ENCODE measurements around the gene MRFAP1.
"Not testable (repeated sequence)": the region's sequence is repeated elsewhere in the genome, so short reads cannot be mapped to it uniquely, and the experiment has no call there.

Gene MRFAP1

DNA sequence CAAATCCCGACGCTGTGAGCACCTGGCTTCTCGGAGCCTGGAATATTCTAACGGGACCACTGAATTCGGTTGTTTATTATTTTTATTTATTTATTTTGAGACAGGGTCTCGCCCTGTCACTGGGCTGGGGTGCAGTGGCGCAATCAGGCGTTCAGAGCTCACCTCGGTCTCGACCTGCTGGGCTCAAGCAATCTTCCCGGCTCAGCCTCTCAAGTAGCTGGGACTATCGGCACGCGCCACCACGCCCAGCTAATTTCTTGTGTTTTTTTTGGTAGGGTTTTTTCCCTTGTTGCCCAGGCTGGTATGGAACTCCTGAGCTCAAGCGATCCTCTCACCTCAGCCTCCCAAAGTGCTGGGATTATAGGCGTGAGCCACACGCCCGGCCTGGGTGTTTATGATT, 31.6 kb downstream of the MRFAP1 start:
- DNase-seq, result no peak

GRCh38 chr4:6672541-6673190, 32.2 kb downstream of the MRFAP1 start:
- not testable (repeated sequence) for DNase-seq

DNA sequence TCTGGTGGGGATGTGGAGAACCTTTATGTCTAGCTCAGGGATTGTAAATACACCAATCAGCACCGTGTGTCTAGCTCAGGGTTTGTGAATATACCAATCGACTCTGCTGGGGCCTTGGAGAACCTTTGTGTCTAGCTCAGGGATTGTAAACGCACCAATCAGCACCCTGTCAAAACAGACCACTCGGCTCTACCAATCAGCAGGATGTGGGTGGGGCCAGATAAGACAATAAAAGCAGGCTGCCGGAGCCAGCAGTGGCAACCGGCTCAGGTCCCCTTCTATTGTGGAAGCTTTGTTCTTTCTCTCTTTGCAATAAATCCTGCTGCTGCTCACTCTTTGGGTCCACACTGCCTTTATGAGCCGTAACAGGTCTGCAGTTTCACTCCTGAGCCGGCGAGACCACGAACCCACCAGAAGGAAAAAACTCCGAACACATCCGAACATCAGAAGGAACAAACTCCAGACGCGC, 32.7 kb downstream of the MRFAP1 start:
- DNase-seq, result not testable (repeated sequence)

GRCh38 chr4:6673660-6674499, 33.4 kb downstream of the MRFAP1 start:
- DNase-seq, result peak; percentile 95

DNA sequence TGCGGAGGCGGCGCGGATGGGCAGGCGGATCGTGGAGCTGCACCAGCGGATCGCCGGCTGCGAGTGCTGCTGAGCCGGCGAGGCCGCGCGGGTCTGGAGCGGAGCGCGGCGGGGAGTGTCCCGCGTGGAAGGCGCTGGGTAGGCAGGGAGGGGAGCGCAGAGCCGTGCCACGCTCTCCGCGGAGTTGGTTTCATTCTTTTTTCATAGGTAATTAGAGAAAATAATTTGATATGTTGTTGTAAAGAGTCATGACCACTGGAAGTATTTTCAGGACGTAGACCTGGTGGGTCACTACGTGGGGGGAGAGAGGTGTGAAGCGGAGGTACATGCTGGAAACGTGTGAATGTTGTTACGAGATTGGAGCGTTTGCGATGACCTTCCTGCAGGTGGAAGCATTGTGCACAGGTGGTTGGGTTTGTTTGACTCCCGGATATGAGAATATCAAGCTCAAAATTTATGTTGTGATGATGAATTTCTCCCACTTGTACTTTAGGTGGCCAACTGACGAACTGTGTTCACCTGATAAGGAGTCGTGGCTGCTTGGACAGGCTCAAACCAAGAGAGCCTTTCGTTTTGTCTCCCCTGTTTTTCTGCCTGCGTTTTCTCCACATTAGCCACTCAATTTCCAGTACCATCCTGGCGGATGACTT, 34.1 kb downstream of the MRFAP1 start:
- no peak for DNase-seq

GRCh38 chr4:6676722-6677558, 36.5 kb downstream of the MRFAP1 start:
- DNase-seq, result no peak

GRCh38 chr4:6680372-6681034, 40.0 kb downstream of the MRFAP1 start:
- no peak for DNase-seq

DNA sequence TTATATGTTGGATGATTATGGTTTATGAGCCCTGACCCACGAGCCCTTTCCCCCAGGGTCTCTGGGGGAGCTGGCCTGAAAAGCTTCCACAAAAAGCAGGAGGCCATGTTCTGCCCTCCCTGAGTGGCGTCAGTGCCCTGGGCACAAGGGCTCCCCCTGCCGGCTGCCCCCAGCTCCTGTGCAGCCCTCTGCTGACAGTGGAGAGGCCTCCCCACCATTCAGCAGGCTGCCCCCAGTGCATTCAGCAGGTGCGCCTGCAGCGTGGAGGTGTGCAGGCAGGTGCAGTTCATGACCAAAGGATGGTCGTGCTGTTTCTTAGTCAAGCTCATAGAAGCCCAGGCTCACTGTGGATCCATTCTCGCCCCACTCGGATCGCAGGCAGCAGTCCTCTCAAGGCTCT, 40.7 kb downstream of the MRFAP1 start:
- DNase-seq, result no peak

DNA sequence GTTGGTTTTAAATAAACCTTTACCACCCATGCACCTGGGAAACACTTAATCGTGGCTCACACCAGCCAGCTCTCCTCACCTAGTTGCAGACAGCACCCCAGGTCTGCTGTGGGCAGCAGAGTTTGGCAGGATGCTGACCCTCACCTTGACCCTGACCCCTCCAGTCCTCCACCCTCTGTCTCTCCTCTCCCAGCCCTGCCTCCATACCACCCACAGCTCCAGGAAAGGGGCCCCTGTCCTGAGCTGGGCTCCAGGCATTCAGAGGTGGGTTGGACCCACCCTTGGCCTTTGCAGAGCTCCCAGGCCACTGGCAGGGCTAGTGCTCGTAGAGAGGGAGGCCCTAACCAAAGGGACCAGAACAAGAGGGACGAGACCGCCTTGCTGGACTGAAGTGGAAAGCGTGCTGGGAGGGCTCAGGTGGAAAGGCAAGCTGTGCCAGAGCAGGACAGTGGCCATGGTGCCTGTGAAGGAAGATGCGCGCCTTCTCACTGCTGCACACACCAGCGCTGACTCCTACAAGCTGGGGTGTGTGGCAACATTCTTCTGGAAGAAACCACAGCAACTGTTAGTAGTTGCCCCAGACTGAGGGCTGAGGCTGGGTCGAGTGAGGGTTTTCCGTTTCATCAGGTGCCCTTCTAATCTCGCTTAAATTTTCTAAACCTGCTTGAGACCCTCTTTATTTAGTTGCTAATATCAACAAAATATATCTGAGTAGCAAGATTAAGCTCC, 42.5 kb downstream of the MRFAP1 start:
- no peak for DNase-seq

DNA sequence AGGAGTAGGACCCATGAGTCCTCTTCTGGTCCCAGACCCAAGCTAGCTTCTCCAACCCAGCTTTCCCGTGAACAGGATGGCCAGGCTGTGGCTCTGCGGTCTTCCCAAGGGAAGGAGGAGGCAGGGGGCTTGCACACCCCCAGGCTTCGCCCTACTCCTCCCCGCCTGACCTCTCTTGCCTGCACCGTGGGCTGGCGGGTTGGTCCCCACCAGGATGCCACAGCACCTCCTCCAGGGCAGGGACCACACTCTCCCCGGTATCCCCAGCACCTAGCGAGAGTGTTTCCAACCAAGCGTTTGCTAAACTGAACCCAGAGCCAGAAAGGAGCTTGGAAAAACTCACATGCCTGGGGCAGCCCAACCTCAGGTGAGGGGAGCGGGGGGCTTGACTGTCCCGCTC, 44.2 kb downstream of the MRFAP1 start:
- no peak for DNase-seq

DNA sequence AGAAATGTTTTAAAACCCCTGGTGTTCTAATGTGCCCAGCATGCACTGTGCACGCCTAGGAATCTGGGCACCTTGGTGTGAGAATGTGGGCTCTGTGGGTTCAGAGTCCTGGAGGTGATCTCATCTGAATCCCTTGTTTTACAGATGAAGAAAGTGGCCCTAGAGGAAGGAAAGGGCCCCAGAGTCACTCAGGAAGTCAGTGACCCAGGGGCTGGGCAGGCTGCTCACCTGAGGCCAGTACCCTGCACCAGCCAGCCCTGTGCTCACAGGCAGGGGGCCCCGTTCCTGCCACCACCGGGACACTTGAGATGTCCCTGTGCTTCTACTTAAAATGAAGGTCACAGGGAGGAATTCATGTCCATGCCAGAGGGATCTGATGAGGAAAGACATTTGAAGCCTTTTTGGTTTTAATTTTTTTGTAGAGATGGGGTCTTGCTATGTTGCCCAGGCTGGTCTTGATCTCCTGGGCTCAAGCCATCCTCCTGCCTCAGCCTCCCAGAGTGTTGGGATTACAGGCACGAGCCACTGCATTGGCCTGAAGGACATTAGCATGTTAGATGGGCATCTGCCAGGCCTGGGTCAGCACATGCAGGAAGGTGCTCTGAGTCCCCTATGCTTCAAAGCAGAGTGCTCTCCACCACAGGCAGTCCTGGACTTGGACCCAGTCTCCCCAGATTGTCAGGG, 45.8 kb downstream of the MRFAP1 start:
- DNase-seq, result peak; percentile 35

- DNase-seq, result no peak
Observed at GRCh38 chr4:6687947-6688878, 47.7 kb downstream of the MRFAP1 start.

DNA sequence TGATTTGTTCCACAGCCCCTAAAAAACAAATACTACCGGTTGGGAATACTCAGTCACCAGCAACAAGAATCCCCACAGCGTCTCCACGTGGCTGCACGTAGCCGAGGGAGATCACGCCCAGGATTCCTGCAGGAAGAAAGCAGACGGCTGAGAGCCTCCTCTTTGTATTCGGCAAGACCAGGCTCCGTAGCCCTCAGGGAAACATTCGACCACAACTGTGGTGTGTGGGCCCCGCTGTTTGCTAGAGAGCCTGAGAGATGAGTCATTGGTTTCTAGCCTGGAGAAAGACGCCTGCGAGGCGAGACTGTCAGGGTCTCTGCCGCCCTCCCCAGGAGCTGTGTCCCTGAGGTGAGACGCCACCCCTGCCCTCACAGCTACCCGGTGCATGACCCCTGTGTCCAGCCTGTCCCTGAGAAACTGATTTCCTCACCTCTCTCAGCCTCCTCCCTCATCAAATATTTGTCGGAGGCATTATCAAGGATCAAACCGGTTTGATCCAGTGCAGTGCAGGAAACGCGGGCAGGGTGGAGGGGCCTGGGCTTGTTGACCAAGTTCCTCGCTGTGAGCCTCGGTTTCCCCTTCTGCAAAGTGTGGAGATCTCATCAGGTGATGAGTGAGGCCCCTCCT, 48.5 kb downstream of the MRFAP1 start:
- peak; percentile 99 for DNase-seq

GRCh38 chr4:6689506-6689960, 49.0 kb downstream of the MRFAP1 start:
- DNase-seq, result no peak
